Upper lobe of left lung (tissue), 6 donors: ENCODE results near the gene JARID2. TPM values are rescaled to one million over a fixed set of nuclear protein-coding genes. Genes with fewer than 3 reads are reported as not detected.

Experiments
- ATAC-seq, 2 donors: fragments of 200-7000 bp; cut with Tn5 transposase; one replicate each; pipeline ENCODE4 v1.9.1; 2022; ENCODE audit warnings: mild to moderate bottlenecking in 2 of 2, moderate library complexity in 2 of 2; ENCODE audit not compliant: low FRiP score in 2 of 2
- DNase-seq, 2 donors: peaks; one replicate each; pipeline ENCODE4 v3.0.0-alpha.2; 2019 to 2020
- H3K27ac ChIP-seq, 4 donors: fragments of 200-600 bp; sonication (generic); one replicate each; pipeline ENCODE4 v1.5.1; 2016 to 2019
- H3K27me3 ChIP-seq, 4 donors: fragments of 200-600 bp; sonication (generic); one replicate each; pipeline ENCODE4 v1.5.1; 2017 to 2019
- H3K36me3 ChIP-seq, 4 donors: fragments of 200-600 bp; sonication (generic); one replicate each; pipeline ENCODE4 v1.5.1; 2016 to 2019
- H3K4me1 ChIP-seq, 4 donors: fragments of 200-600 bp; sonication (generic); one replicate each; pipeline ENCODE4 v1.5.1; 2018 to 2019
- H3K4me3 ChIP-seq, 4 donors: fragments of 200-600 bp; sonication (generic); one replicate each; pipeline ENCODE4 v1.5.1; 2017 to 2019; ENCODE audit warnings: mild to moderate bottlenecking in 2 of 4, moderate library complexity in 1 of 4
- H3K9me3 ChIP-seq, 4 donors: fragments of 200-600 bp; sonication (generic); one replicate each; pipeline ENCODE4 v1.5.1; 2018 to 2019
- EP300 ChIP-seq, 4 donors: sonication (generic); formaldehyde crosslinking; IDR thresholded peaks; one replicate each; pipeline ENCODE4 v1.5.1; 2017; ENCODE audit warnings: antibody characterized with exemption in 4 of 4, control low read depth in 2 of 4
- POLR2A ChIP-seq, 4 donors: fragments of 450-650 bp; IDR thresholded peaks; one replicate each; pipeline ENCODE4 v1.5.1; 2016 to 2017; ENCODE audit warnings: antibody characterized with exemption in 4 of 4, mild to moderate bottlenecking in 2 of 4
- POLR2AphosphoS5 ChIP-seq, 2 donors: sonication (generic); formaldehyde crosslinking; IDR thresholded peaks; one replicate each; pipeline ENCODE4 v1.5.1; 2017; ENCODE audit warnings: antibody characterized with exemption in 2 of 2
- WGBS, 2 donors: methylation state at CpG; one replicate each; pipeline ENCODE4 v1.1.5; 2017 to 2018; 5-methylcytosine and 5-hydroxymethylcytosine counted together
- total RNA-seq, 6 donors: library from RNA; depleted of rRNA in 4 of 6; stranded (reverse); fragments of >200 nt in 4 of 6; gene quantifications; one replicate each; pipeline versions ENCODE4 v1.1.0 to v1.2.1, GENCODE V29; 2016 to 2021
- TF ChIP-seq, protein P1 (sequence below), 6 experiments: fragments of 450-650 bp in 4 of 6; fragments of 200-600 bp in 2 of 6; sonication (generic) in 2 of 6; IDR thresholded peaks; one replicate each; pipeline ENCODE4 v1.5.1; 2016 to 2019; ENCODE audit warnings: antibody characterized with exemption in 6 of 6
- donor health status: DM: no; HTN: no; CAD: no; lungs with moderate emphysema.
- donor health status: DM: no; HTN: yes; CAD: no; lungs with severe emphysema.

The JARID2 gene
- total RNA-seq, 6 donors from 2014 or later = 9.6 to 37.7 (median 16.4) TPM

DNA sequence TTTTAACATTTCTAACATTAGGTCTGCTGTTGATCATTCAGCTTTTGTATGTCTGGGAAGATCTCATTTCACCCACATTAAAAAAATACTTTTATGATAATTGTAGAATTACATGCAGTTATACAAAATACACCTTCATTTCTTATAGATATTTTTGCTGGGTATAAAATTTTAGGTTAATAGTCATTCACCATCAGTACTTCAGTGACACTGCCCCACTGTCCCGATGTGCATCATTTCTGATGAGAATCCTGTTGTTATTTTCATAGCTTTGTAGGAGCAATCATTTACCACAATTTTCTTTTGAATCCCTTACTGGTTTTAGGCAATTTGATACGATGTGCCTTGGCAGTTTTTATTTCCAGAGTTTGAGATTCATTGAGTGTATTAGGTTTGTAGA, 173.6 kb downstream of the JARID2 start:
- Histone ChIP-seq H3K27ac (no peak overlapping the region), H3K27me3 (no peaks in the 10 kb centered on the region), H3K9me3 (peaks cover 5 to 10% (median 8%) of the 10 kb centered on the region in 4 donors), H3K36me3 (no peaks in the 10 kb centered on the region), H3K4me3 (no peak overlapping the region), H3K4me1 (peaks cover 0 to 22% (median 12%) of the 10 kb centered on the region in 4 donors)
- ATAC-seq (no peak), DNase-seq (no peak)
- TF ChIP-seq POLR2AphosphoS5 (IDR thresholded peaks at IDR 0.05) (no peak), EP300 (IDR thresholded peaks at IDR 0.05) (no peak), POLR2A (IDR thresholded peaks at IDR 0.05) (no peak)
- TF ChIP-seq, protein P1, sequence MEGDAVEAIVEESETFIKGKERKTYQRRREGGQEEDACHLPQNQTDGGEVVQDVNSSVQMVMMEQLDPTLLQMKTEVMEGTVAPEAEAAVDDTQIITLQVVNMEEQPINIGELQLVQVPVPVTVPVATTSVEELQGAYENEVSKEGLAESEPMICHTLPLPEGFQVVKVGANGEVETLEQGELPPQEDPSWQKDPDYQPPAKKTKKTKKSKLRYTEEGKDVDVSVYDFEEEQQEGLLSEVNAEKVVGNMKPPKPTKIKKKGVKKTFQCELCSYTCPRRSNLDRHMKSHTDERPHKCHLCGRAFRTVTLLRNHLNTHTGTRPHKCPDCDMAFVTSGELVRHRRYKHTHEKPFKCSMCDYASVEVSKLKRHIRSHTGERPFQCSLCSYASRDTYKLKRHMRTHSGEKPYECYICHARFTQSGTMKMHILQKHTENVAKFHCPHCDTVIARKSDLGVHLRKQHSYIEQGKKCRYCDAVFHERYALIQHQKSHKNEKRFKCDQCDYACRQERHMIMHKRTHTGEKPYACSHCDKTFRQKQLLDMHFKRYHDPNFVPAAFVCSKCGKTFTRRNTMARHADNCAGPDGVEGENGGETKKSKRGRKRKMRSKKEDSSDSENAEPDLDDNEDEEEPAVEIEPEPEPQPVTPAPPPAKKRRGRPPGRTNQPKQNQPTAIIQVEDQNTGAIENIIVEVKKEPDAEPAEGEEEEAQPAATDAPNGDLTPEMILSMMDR (IDR thresholded peaks at IDR 0.05) = no peak
- 98 to 99% methylated on average over 2 of the region's 2 CpGs for WGBS, 2 donors

DNA sequence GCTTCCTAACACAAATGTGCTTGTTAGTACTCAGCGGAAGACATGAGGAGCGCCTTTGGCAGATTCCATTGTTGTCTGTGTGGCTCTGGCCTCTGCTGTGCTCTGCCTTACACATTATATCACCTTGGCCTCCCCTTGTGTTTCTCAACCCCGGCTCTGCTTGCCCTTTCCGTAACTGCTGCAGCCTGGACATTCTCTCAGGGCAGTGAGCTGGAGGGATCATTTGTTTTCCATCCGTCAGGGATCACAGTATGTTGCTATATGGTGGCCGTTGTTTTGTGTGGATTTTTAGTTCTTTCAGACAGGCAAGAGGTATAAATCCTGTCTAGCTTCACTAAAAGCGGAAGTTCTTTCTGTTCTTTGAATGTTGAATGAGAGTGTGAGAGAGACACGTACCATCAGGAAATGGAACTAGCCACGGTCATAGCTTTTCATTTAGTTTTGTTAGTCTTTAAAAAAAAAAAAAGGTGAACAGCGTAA, 175.1 kb downstream of the JARID2 start:
- WGBS, 2 donors = 57 to 72% methylated on average over 10 of the region's 10 CpGs
- Histone ChIP-seq H3K4me3 (no peak overlapping the region), H3K36me3 (no peaks in the 10 kb centered on the region), H3K27ac (peak overlapping the region in 1 of 4 donors; percentile 30), H3K4me1 (peaks cover under 1 to 28% (median 10%) of the 10 kb centered on the region in 4 donors), H3K27me3 (no peaks in the 10 kb centered on the region), H3K9me3 (peaks cover 5 to 10% (median 8%) of the 10 kb centered on the region in 4 donors)
- DNase-seq (no peak), ATAC-seq (peak in 1 of 2 donors; percentile 46)
- no peak for TF ChIP-seq EP300 (IDR thresholded peaks at IDR 0.05)
- TF ChIP-seq POLR2AphosphoS5 (IDR thresholded peaks at IDR 0.05) = no peak
- TF ChIP-seq, protein P1 (IDR thresholded peaks at IDR 0.05) = no peak
- no peak for TF ChIP-seq POLR2A (IDR thresholded peaks at IDR 0.05)

DNA sequence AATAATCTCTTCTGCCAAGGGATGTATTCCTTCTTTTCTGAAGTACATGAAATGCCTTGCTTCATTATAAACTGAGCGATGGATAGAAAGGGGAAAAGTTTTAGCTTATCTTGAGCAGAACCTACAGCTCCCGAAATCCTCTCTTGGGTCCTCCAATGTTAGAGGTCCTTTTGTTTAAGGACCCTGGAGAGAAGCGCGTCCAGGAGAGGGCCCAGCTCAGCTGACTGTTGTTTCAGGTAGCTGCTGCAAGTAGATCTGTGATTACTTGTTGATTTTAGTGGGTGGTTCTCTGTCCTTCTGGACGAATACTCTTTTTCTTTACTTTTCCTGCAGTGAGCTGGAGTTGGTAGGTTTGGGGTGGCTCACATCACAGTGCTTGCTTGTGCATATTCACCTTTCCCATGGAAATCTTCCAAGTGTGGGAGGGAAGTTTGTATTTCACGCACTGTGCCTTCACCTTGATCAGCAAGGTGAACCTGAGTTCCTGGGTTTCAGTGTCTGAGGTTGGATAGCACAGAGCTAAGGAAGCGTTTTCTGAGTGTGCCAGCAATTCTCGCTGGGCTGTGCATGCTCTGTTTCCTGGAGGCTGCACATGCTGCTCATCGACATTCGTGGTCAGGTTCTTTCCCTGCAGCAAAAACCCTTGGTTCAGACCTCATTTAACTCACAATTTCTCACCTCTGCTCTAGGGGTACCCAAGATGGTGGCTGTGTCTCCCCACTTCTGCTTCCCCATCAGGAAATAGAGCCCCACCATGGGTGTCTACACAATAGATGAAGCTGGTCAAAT, 176.3 kb downstream of the JARID2 start:
- WGBS, 2 donors = 66 to 85% methylated on average over 10 of the region's 10 CpGs
- no peak overlapping the region for H3K27ac ChIP-seq
- peaks cover 5 to 10% (median 8%) of the 10 kb centered on the region in 4 donors for H3K9me3 ChIP-seq
- ATAC-seq = no peak
- H3K36me3 ChIP-seq = no peaks in the 10 kb centered on the region
- H3K4me3 ChIP-seq = no peak overlapping the region
- no peak for DNase-seq
- H3K27me3 ChIP-seq = no peaks in the 10 kb centered on the region
- peaks cover 12 to 39% (median 20%) of the 10 kb centered on the region in 4 donors for H3K4me1 ChIP-seq
- TF ChIP-seq, protein P1 (IDR thresholded peaks at IDR 0.05) = no peak
- TF ChIP-seq POLR2A (IDR thresholded peaks at IDR 0.05) = no peak
- TF ChIP-seq POLR2AphosphoS5 (IDR thresholded peaks at IDR 0.05) = no peak
- no peak for TF ChIP-seq EP300 (IDR thresholded peaks at IDR 0.05)

DNA sequence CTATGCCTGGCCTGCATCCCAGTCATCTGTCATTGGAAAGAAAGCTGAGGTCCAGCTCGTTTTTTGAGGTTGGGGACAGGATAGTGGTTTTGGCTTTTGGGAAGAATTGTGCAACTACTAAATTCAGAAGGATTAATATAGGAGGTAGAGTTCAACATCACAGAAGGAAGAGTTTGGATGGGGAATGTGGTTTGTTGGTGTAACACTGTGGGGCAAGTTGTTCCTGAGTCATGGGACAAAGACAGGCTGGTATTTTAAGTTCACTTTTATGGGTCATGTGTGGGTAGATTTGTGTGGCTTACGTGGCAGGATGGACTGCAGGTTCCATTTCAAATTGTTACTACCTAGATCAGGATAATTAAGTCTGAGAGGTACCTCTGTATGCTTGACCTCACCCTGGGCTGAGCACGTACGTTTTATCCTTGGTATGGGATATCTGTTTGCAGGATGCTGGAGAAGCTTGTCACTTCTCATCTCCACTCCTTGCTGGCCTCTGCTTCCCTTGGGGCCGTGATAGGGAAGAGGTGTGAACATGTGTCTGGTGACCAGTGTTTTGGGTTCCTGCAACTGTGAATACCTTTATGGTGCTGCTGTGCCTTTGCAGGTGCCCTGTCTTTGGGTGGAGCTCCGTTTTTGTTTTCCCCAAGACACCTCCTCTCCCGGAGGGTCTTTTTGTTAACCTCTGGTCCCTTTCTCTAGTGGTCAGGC, 177.6 kb downstream of the JARID2 start:
- peaks cover 22 to 52% (median 30%) of the 10 kb centered on the region in 4 donors for H3K4me1 ChIP-seq
- ATAC-seq = no peak
- 74 to 83% methylated on average over 7 of the region's 7 CpGs for WGBS, 2 donors
- peaks cover 5 to 10% (median 8%) of the 10 kb centered on the region in 4 donors for H3K9me3 ChIP-seq
- TF ChIP-seq EP300 (IDR thresholded peaks at IDR 0.05) (no peak), POLR2AphosphoS5 (IDR thresholded peaks at IDR 0.05) (no peak), POLR2A (IDR thresholded peaks at IDR 0.05) (no peak)
- TF ChIP-seq, protein P1 (IDR thresholded peaks at IDR 0.05) = no peak
- no peak for DNase-seq
- no peak overlapping the region for H3K27ac ChIP-seq
- no peaks in the 10 kb centered on the region for H3K36me3 ChIP-seq
- no peak overlapping the region for H3K4me3 ChIP-seq
- no peaks in the 10 kb centered on the region for H3K27me3 ChIP-seq
